G401 (cell line): ENCODE data around the gene TBC1D25. TPM values are rescaled to one million over a fixed set of nuclear protein-coding genes. Genes with fewer than 3 reads are reported as not detected.
A peak's percentile ranks its signal among the peaks of the same experiment; 100 is the strongest.

Source experiments
- DNase-seq: peaks from one replicate; pipeline ENCODE4 v3.0.0-alpha.2; 2015; ENCODE audit warnings: low spot score
- in situ Hi-C: cut with HindIII; loops from 2 replicates; pipeline ENCODE4 v1.10.0; 2016; ENCODE audit warnings: low sequenced_read_pairs, mixed read lengths
- total RNA-seq: library from RNA; depleted of rRNA; stranded (reverse); fragments of >200 nt; shearing (Covaris generic); gene quantifications from 2 replicates; pipeline ENCODE4 v1.2.3, GENCODE V29; 2014; rRNA removed

The TBC1D25 gene
- total RNA-seq, 1 experiment from 2014 or later, result 6.6 TPM

DNA sequence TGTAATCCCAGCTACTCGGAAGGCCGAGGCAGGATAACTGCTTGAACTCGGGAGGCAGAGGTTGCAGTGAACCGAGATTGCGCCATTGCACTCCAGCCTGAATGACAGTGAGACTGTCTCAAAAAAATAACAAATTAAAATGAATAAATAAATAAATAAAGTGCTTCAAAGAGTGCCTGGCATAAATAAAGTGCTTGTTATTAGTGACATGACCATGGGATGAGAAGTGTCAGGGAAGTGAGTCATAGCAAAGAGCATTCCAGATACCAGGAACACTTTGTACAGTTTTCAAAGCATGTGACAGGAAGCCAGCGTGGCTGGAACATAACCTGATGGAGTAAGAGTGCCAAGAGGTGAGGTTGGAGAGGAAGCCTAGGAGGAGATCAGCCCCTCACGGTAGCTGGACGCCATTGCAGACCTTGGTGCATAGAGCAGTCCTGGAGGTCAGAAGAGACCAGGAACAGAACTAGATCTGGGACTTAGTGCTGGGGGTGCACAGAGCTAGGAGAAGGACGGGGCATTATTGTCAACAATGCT lies 51.8 kb downstream of the TBC1D25 start:
- no peak for DNase-seq
- in situ Hi-C loops, result no loop called here

DNA sequence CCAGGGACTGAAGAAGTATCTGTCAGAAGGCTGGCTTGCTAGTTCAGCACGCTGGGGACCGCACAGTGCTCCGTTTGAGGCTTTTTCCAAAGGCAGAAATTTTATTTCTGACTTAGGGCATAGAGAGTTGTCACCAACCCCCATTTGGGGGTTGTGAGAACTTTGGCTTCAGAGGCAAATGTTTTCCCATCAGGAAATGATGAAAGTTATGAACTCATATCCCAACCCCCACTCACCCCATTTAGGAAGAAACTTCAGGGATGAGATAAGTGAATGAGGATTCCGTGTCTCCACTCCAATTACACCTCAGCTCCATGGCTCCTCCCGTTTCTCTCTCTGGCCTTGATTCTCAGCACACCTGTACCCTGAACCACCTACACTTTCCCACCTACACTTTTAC lies 53.5 kb downstream of the TBC1D25 start:
- in situ Hi-C loops, result no loop called here
- no peak for DNase-seq

GRCh38 chrX:48595929-48596328 lies 56.4 kb downstream of the TBC1D25 start:
- in situ Hi-C loops, result no loop called here
- DNase-seq, result no peak

DNA sequence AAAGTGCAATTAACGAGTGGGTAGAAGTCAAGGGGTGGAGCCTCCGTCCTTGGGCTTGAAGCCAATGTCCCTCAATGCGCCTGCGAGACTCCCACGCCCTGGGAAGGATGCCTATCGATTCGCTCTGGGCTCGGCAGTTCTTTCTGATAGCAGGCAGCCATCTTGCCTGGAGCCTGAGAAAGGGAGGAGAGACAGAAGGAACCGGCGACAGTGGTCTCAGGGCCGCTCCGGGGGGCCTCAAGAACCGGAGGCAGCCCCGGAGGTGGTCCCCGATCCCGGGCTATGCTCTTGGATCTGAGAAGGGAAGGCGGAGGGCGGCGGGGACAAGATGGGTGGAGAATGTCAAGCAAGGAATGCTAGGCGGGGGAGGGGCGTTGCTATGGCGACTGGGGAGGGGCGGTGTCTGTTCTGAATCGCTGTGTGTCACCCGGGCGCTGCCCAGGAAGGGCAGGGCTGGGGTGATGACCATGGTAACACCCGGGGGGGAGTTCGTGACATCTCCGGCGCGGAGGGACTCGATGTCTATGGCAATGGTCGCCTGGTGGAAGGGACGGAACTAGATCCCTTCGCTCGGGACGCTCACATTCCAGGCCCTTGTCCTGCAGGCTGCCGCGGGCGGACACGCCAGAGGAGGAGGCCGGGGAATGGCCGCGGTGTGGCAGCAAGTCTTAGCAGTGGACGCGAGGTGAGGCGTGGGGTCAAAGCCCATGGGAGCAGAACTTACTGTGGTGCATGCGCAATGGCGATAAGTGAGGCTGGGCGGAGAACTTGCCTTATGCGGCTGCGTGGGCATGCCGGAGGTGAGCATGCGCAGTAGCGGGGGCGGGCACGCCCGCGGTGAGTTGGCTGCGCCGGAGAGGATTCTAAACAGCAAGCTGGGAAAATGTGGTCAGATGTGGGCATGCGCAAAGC lies 58.1 kb downstream of the TBC1D25 start, which contains the start of gene WDR13:
TSS of gene WDR13 (plus strand) at position 140 of the 912 bp plus-strand sequence. CDS start at position 645, 505 bp downstream.
- peak; percentile 89 for DNase-seq
- in situ Hi-C loops, result no loop called here

- DNase-seq, result no peak
- in situ Hi-C loops, result no loop called here
Observed at GRCh38 chrX:48598614-48599013, 59.1 kb downstream of the TBC1D25 start.

- no peak for DNase-seq
- in situ Hi-C loops, result no loop called here
Observed at GRCh38 chrX:48599341-48599740, 59.8 kb downstream of the TBC1D25 start.

DNA sequence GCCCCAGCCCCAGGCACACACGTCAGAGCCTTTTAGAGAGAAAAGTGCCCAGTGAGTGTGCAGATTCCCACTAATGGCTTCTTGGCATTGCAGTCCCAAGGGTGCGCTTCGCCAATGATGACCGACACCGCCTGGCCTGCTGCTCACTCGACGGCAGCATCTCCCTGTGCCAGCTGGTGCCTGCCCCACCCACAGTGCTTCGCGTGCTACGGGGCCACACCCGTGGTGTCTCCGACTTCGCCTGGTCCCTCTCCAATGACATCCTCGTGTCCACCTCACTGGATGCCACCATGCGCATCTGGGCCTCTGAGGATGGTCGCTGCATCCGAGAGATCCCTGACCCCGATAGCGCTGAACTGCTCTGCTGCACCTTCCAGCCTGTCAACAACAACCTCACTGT lies 60.7 kb downstream of the TBC1D25 start:
- in situ Hi-C loops, result no loop called here
- no peak for DNase-seq

DNA sequence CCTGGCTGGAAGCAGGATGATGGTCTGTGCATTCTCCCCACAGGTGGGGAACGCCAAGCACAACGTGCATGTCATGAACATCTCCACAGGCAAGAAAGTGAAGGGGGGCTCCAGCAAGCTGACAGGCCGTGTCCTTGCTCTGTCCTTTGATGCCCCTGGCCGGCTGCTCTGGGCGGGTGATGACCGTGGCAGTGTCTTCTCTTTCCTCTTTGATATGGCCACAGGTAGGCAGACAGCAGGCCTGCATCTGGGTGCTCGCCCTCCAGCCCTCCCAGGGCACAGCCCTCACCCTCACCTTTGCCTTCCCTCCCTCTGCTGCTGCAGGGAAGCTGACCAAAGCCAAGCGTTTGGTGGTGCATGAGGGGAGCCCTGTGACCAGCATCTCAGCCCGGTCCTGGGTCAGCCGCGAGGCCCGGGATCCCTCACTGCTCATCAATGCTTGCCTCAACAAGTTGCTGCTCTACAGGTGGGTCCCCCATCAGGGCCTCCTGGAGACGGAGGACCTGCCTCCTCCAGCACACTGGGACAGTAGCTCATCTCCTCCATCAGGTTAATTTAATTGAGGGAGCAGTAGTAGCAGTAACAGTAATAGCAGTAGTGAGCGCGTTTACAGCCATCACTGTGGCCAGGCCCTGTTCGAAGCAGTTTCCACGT lies 62.4 kb downstream of the TBC1D25 start:
- DNase-seq, result no peak
- in situ Hi-C loops, result no loop called here

DNA sequence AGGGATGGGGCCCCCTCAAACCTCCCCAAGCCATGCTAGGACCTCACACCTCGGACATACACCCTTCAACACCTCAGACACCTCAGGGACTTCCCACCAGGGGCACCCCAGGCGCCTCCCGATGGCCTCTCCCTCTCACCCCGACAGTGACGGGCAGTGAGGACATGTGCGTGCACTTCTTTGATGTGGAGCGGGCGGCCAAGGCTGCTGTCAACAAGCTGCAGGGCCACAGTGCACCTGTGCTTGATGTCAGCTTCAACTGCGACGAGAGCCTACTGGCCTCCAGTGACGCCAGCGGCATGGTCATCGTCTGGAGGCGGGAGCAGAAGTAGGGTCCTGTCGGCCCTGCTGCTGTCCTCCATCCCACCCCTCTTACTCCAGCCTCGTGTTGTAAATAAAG lies 65.2 kb downstream of the TBC1D25 start:
- in situ Hi-C loops, result no loop called here
- DNase-seq, result no peak

- DNase-seq, result no peak
- in situ Hi-C loops, result no loop called here
Observed at GRCh38 chrX:48606091-48606490, 66.6 kb downstream of the TBC1D25 start.

- in situ Hi-C loops, result no loop called here
- no peak for DNase-seq
Observed at GRCh38 chrX:48611703-48612102, 72.2 kb downstream of the TBC1D25 start.

Other genes with a start within 250 kb of the TBC1D25 start
- gene SSX3, start 183.0 kb upstream of the TBC1D25 start, total RNA-seq, result not detected in 2 replicates
- not detected in 2 replicates for gene SSX4, start 156.2 kb upstream of the TBC1D25 start, total RNA-seq
- not detected in 2 replicates for gene SSX4B, start 127.8 kb upstream of the TBC1D25 start, total RNA-seq
- gene SLC38A5, start 69.5 kb upstream of the TBC1D25 start, total RNA-seq, result 55.7 and 82.7 TPM in 2 replicates
- 38.7 and 64.6 TPM in 2 replicates for gene FTSJ1, start 63.5 kb upstream of the TBC1D25 start, total RNA-seq
- 3.5 and 11.8 TPM in 2 replicates for gene PORCN, start 30.7 kb upstream of the TBC1D25 start, total RNA-seq
- 87.4 and 107 TPM in 2 replicates for gene EBP, start 17.9 kb upstream of the TBC1D25 start, total RNA-seq
- gene RBM3, start 34.8 kb downstream of the TBC1D25 start, total RNA-seq, result 297 and 376 TPM in 2 replicates
- gene WDR13, start 57.8 kb downstream of the TBC1D25 start, total RNA-seq, result 71.3 and 76.8 TPM in 2 replicates
- gene WAS, start 144.1 kb downstream of the TBC1D25 start, total RNA-seq, result not detected in 2 replicates
- 9.5 and 13.3 TPM in 2 replicates for gene SUV39H1, start 157.0 kb downstream of the TBC1D25 start, total RNA-seq
- gene GLOD5, start 222.0 kb downstream of the TBC1D25 start, total RNA-seq, result not detected in 2 replicates
- gene GATA1, start 246.9 kb downstream of the TBC1D25 start, total RNA-seq, result not detected in 2 replicates